Gastrocnemius medialis (tissue), 4 donors: ENCODE data around the gene HOXB6. TPM values are rescaled to one million over a fixed set of nuclear protein-coding genes. Genes with fewer than 3 reads are reported as not detected.

Experiments used
- ATAC-seq, 2 donors: fragments of 150-250 bp; one replicate each; pipeline ENCODE4 v1.9.1; 2016
- DNase-seq, 2 donors: peaks; one replicate each; pipeline ENCODE4 v3.0.0-alpha.2; 2019
- H3K27ac ChIP-seq, 4 donors: fragments of 200-600 bp; sonication (generic); 1 replicate in 1 of 4; 2 replicates in 3 of 4; pipeline ENCODE4 v1.5.1; 2016 to 2018; ENCODE audit warnings: mild to moderate bottlenecking in 2 of 4, moderate library complexity in 1 of 4
- H3K27me3 ChIP-seq, 3 donors: fragments of 200-600 bp; sonication (generic) in 2 of 3; 1 replicate in 1 of 3; 2 replicates in 2 of 3; pipeline versions ENCODE4 v1.5.1 to v1.6.0; 2016 to 2019; ENCODE audit warnings: mild to moderate bottlenecking in 1 of 3, moderate library complexity in 1 of 3
- H3K36me3 ChIP-seq, 2 donors: fragments of 200-600 bp; sonication (generic) in 1 of 2; one replicate each; pipeline ENCODE4 v1.5.1; 2017 to 2018
- H3K4me1 ChIP-seq, 2 donors: fragments of 200-600 bp; sonication (generic) in 1 of 2; one replicate each; pipeline ENCODE4 v1.5.1; 2016 to 2017; ENCODE audit warnings: mild to moderate bottlenecking in 2 of 2
- H3K4me3 ChIP-seq, 4 donors: fragments of 200-600 bp; sonication (generic) in 3 of 4; 1 replicate in 1 of 4; 2 replicates in 3 of 4; pipeline ENCODE4 v1.5.1; 2016 to 2019; ENCODE audit warnings: mild to moderate bottlenecking in 2 of 4
- H3K9me3 ChIP-seq, 3 donors: fragments of 200-600 bp; sonication (generic) in 2 of 3; 1 replicate in 1 of 3; 2 replicates in 2 of 3; pipeline ENCODE4 v1.5.1; 2016 to 2019
- POLR2A ChIP-seq, 2 donors: fragments of 450-650 bp; IDR thresholded peaks; one replicate each; pipeline ENCODE4 v1.6.1; 2017; ENCODE audit warnings: antibody characterized with exemption in 2 of 2, mild to moderate bottlenecking in 2 of 2, moderate library complexity in 2 of 2
- in situ Hi-C, 4 donors: fragments of 200-750 bp; cut with MboI; loops; one replicate each; pipeline versions ENCODE4 v1.15.0 to v1.8.0; 2017; ENCODE audit warnings: low sequenced_read_pairs in 4 of 4
- intact Hi-C: fragments of 100-400 bp; cut with DNase I; formaldehyde crosslinking; loops from one replicate; pipeline ENCODE4 v1.15.1; 2023; ENCODE audit warnings: low total_unique reads
- total RNA-seq, 4 donors: library from RNA; depleted of rRNA; stranded (reverse); fragments of >200 nt; gene quantifications; one replicate each; pipeline versions ENCODE4 v1.1.0 to v1.2.3, GENCODE V29; 2016
- TF ChIP-seq, protein P1 (sequence below), 5 experiments: fragments of 450-650 bp in 3 of 5; fragments of 200-600 bp in 2 of 5; sonication (generic) in 2 of 5; IDR thresholded peaks in 4 of 5; conservative IDR thresholded peaks in 1 of 5; 1 replicate in 4 of 5; 2 replicates in 1 of 5; pipeline ENCODE4 v1.5.1; 2016 to 2019; ENCODE audit warnings: antibody characterized with exemption in 5 of 5, mild to moderate bottlenecking in 3 of 5, moderate library complexity in 3 of 5

Gene HOXB6
- total RNA-seq, 4 donors from 2014 or later = 0.55 to 3.0 (median 1.3) TPM

DNA sequence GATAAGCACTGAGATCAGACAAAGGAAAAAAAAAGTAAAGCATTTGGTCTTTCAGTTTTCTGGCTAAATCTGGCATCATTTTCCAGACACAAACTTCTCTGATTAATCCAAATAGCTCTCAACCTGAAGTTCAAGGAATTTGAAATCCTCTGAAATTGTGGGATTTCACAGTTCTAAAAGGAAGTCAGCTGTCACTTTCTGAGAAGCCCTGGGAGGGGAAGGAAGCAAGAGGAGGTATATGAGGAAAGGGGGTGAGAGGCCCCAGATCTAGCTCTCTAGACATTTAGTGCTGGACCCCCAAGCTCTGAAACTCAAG lies 38.9 kb upstream of the HOXB6 start:
- H3K4me1 ChIP-seq = no peaks in the 10 kb centered on the region
- H3K4me3 ChIP-seq = no peak overlapping the region
- no peak for DNase-seq
- H3K27ac ChIP-seq = no peak overlapping the region
- TF ChIP-seq POLR2A (IDR thresholded peaks at IDR 0.05) = no peak
- TF ChIP-seq, protein P1, sequence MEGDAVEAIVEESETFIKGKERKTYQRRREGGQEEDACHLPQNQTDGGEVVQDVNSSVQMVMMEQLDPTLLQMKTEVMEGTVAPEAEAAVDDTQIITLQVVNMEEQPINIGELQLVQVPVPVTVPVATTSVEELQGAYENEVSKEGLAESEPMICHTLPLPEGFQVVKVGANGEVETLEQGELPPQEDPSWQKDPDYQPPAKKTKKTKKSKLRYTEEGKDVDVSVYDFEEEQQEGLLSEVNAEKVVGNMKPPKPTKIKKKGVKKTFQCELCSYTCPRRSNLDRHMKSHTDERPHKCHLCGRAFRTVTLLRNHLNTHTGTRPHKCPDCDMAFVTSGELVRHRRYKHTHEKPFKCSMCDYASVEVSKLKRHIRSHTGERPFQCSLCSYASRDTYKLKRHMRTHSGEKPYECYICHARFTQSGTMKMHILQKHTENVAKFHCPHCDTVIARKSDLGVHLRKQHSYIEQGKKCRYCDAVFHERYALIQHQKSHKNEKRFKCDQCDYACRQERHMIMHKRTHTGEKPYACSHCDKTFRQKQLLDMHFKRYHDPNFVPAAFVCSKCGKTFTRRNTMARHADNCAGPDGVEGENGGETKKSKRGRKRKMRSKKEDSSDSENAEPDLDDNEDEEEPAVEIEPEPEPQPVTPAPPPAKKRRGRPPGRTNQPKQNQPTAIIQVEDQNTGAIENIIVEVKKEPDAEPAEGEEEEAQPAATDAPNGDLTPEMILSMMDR (IDR thresholded peaks at IDR 0.05 in 4 of 5, conservative IDR thresholded peaks at IDR 0.05 in 1 of 5) = no peak
- no peaks in the 10 kb centered on the region for H3K9me3 ChIP-seq
- in situ Hi-C loops (loop anchor here in 1 of 4 donors (25.0 kb wide), 1 partner anchor 94 kb away; the partner anchor contains the start of gene HOXB13), intact Hi-C loops (no loop called here)
- H3K36me3 ChIP-seq = no peaks in the 10 kb centered on the region
- no peak for ATAC-seq
- peaks cover 74 to 98% (median 98%) of the 10 kb centered on the region in 3 donors for H3K27me3 ChIP-seq

DNA sequence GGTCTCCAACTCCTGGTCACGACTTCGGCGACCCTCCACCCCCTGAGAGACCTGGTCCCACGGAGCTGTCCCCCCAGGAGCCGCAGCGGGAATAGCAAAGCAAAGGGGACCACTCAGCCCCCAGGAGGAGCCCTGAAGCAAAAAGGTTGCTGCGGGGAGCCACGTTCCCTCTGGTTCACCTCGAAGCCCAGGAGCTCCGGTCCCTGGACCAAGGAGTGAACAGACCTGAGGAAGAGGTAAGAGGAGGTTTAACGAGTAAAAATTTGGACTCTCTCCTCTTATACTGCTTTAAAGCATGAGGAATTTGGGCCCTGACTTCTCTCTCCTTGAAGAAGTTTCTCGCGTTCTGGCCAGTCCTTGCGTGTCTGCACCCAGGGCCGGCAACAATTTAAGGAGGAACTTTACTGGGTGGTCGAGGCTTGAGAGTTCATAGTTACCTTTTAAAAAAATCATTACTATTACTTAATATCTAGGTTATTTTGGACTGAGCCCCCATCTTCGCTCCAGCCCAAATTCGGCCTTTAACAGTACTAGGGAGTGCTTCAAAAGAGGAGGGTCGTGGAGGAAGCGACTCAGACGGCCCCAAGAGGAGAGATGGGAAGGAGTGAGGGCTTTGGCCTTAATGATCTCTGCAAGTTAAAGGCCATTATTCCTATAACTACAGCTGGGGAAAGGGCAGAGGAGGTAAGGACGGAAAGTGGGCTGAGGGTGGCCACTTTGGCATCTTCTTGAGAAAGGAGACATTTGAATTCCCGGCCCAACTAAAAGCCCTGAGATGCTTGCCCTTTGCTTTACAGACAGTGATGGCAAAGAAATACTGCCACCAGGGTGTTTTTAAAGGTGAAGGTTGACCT lies 38.3 kb upstream of the HOXB6 start:
- TF ChIP-seq POLR2A (IDR thresholded peaks at IDR 0.05) = no peak
- TF ChIP-seq, protein P1 (IDR thresholded peaks at IDR 0.05 in 4 of 5, conservative IDR thresholded peaks at IDR 0.05 in 1 of 5) = no peak
- no peaks in the 10 kb centered on the region for H3K4me1 ChIP-seq
- H3K27me3 ChIP-seq = peaks cover 74 to 98% (median 98%) of the 10 kb centered on the region in 3 donors
- intact Hi-C loops (no loop called here), in situ Hi-C loops (loop anchor here in 1 of 4 donors (25.0 kb wide), 1 partner anchor 94 kb away; the partner anchor contains the start of gene HOXB13)
- H3K27ac ChIP-seq = no peak overlapping the region
- H3K9me3 ChIP-seq = no peaks in the 10 kb centered on the region
- no peaks in the 10 kb centered on the region for H3K36me3 ChIP-seq
- ATAC-seq = no peak
- DNase-seq = no peak
- H3K4me3 ChIP-seq = no peak overlapping the region

DNA sequence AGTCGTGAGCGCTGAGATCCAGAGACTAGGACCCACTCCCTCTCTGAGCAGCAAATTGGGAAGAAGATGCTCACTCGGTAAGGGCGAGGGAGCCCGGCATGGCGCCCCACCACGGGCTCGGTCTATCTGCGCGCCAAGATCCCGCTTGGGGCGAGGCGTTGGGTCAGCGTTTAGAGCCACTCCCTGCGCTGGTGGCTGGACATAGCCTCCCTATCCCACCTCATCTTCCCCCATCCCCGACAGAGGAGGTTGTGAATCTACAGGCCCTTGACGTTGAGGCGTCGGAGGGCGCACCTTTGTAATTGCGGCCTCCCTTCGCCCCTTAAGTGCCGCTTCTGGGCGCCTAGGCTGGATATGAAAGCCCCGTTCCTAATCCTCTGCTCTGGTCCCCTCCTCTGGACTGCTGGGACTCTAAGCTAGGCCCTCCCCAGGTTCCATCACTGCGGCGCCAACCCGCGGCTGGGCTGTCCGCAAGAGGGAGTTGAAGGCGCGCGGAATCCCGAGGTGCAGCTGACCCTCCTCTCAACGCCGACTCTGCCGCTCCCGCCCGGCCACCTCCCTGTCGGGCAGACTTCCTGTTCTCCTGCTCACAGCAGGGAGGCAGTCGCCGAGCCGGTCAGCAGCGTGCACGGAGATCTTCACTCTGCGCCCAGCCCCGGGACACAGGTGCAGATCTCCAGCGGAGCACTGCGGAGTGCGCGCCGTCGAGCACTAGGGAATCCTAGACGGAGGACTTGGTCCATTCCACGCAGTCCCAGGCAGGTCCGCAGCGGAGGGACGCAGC lies 37.5 kb upstream of the HOXB6 start:
- DNase-seq = no peak

DNA sequence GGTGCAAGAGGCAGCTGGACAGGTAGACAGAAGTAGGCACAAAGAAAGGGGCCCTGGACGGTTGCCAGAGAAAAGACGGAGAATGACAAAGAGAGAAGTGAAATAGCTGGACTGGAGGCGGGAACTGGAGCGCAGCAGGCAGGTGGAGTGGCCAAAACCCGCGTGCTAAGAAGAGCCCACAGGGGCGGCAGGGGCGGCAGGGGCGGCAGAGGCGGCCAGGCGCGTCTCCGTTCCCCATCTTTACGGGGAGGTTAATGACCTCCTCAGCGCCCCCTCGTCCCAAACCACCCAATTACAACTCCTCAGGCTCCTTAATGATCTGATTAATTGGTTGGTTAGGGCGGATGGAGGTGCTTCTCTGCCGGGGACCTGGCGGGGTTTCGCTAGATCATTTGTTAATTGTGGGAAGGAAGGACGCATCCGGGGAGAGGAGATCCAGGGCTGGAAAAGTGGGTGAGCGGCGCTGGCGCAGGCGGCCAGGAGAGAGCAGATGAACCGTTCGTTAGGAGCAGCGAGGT lies 36.8 kb upstream of the HOXB6 start:
- Histone ChIP-seq H3K27me3 (peaks cover 86 to 100% (median 99%) of the 10 kb centered on the region in 3 donors), H3K36me3 (no peaks in the 10 kb centered on the region), H3K27ac (no peak overlapping the region), H3K4me1 (no peaks in the 10 kb centered on the region), H3K4me3 (no peak overlapping the region), H3K9me3 (no peaks in the 10 kb centered on the region)
- ATAC-seq = no peak
- in situ Hi-C loops (loop anchor here in 1 of 4 donors (25.0 kb wide), 1 partner anchor 96 kb away; the partner anchor contains the start of gene HOXB13), intact Hi-C loops (no loop called here)
- no peak for DNase-seq
- TF ChIP-seq, protein P1 (IDR thresholded peaks at IDR 0.05 in 4 of 5, conservative IDR thresholded peaks at IDR 0.05 in 1 of 5) = no peak
- TF ChIP-seq POLR2A (IDR thresholded peaks at IDR 0.05) = no peak

More for the DNA sequence above, 37.5 kb upstream of the HOXB6 start:
- intact Hi-C loops = no loop called here
- peaks cover 82 to 98% (median 98%) of the 10 kb centered on the region in 3 donors for H3K27me3 ChIP-seq
- H3K9me3 ChIP-seq = no peaks in the 10 kb centered on the region
- no peak overlapping the region for H3K4me3 ChIP-seq
- no peaks in the 10 kb centered on the region for H3K4me1 ChIP-seq
- no peak for ATAC-seq
- no peaks in the 10 kb centered on the region for H3K36me3 ChIP-seq
- in situ Hi-C loops = loop anchor here in 1 of 4 donors (25.0 kb wide), 1 partner anchor 95 kb away; the partner anchor contains the start of gene HOXB13
- TF ChIP-seq, protein P1 (IDR thresholded peaks at IDR 0.05 in 4 of 5, conservative IDR thresholded peaks at IDR 0.05 in 1 of 5) = no peak
- TF ChIP-seq POLR2A (IDR thresholded peaks at IDR 0.05) = no peak
- H3K27ac ChIP-seq = no peak overlapping the region
